Measurements from ENCODE around the gene IL18RAP. TPM values are rescaled to one million over a fixed set of nuclear protein-coding genes. Genes with fewer than 3 reads are reported as not detected.

IL18RAP gene
- total and polyA plus RNA-seq, 2 experiments from 2014 or later = not detected

DNA sequence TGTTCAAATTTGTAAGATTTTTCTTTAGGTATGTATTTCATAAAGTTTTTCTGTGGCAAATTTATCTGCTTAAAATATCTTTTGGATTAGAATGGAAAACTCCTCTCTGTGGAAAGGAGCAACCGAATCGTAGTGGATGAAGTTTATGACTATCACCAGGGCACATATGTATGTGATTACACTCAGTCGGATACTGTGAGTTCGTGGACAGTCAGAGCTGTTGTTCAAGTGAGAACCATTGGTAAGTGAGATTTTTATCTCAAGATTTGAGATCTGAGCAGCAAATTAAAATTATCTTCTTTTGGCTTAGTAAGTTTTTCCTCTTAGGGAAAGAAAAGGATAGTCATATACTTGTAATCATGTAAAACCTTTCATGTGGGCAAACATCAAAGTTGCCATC, 14.2 kb downstream of the IL18RAP start:
- no peaks in the 10 kb centered on the region for H3K36me3 Mint-ChIP-seq (ENCODE audit: low read depth)
- Histone ChIP-seq H3F3A (replicated peaks; ENCODE audit: low read depth) (no peaks in the 10 kb centered on the region), H3K4me1 (ENCODE audit: insufficient read depth) (no peaks in the 10 kb centered on the region), H4K20me1 (replicated peaks; ENCODE audit: insufficient read depth) (no peaks in the 10 kb centered on the region), H3K36me3 (ENCODE audit: insufficient read depth) (no peaks in the 10 kb centered on the region), H3K79me2 (replicated peaks; ENCODE audit: insufficient read depth) (no peaks in the 10 kb centered on the region), H3K27ac (ENCODE audit: low read depth) (no peak overlapping the region), H3K4me3 (no peak overlapping the region), H3K4me2 (no peak overlapping the region), H2AFZ (no peak overlapping the region), H3K27me3 (ENCODE audit: insufficient read depth) (no peaks in the 10 kb centered on the region), H3K9me2 (ENCODE audit: insufficient read depth) (0 out of 2 replicates have a peak, but pooled peaks cover 8% of the 10 kb centered on the region)
- TF ChIP-seq, protein P1, sequence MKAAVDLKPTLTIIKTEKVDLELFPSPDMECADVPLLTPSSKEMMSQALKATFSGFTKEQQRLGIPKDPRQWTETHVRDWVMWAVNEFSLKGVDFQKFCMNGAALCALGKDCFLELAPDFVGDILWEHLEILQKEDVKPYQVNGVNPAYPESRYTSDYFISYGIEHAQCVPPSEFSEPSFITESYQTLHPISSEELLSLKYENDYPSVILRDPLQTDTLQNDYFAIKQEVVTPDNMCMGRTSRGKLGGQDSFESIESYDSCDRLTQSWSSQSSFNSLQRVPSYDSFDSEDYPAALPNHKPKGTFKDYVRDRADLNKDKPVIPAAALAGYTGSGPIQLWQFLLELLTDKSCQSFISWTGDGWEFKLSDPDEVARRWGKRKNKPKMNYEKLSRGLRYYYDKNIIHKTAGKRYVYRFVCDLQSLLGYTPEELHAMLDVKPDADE (IDR thresholded peaks at IDR 0.05) = no peak
- TF ChIP-seq POLR2AphosphoS5 (IDR thresholded peaks at IDR 0.05; ENCODE audit: low read depth) (no peak), STAT1 (IDR thresholded peaks at IDR 0.05; ENCODE audit: unreplicated experiment) (no peak), EZH2phosphoT487 (IDR thresholded peaks at IDR 0.05; ENCODE audit: unreplicated experiment) (no peak), EZH2 (IDR thresholded peaks at IDR 0.05; ENCODE audit: low read depth, unreplicated experiment) (no peak), ZNF114 (CRISPR knock-in tag; IDR thresholded peaks at IDR 0.05) (no peak), ZNF331 (CRISPR knock-in tag; IDR thresholded peaks at IDR 0.05; ENCODE audit: low read depth) (no peak)
- TF ChIP-seq, protein P2, sequence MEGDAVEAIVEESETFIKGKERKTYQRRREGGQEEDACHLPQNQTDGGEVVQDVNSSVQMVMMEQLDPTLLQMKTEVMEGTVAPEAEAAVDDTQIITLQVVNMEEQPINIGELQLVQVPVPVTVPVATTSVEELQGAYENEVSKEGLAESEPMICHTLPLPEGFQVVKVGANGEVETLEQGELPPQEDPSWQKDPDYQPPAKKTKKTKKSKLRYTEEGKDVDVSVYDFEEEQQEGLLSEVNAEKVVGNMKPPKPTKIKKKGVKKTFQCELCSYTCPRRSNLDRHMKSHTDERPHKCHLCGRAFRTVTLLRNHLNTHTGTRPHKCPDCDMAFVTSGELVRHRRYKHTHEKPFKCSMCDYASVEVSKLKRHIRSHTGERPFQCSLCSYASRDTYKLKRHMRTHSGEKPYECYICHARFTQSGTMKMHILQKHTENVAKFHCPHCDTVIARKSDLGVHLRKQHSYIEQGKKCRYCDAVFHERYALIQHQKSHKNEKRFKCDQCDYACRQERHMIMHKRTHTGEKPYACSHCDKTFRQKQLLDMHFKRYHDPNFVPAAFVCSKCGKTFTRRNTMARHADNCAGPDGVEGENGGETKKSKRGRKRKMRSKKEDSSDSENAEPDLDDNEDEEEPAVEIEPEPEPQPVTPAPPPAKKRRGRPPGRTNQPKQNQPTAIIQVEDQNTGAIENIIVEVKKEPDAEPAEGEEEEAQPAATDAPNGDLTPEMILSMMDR (conservative IDR thresholded peaks at IDR 0.05; ENCODE audit: low read depth in 2 of 2) = no peak
- TF ChIP-seq, protein P3, sequence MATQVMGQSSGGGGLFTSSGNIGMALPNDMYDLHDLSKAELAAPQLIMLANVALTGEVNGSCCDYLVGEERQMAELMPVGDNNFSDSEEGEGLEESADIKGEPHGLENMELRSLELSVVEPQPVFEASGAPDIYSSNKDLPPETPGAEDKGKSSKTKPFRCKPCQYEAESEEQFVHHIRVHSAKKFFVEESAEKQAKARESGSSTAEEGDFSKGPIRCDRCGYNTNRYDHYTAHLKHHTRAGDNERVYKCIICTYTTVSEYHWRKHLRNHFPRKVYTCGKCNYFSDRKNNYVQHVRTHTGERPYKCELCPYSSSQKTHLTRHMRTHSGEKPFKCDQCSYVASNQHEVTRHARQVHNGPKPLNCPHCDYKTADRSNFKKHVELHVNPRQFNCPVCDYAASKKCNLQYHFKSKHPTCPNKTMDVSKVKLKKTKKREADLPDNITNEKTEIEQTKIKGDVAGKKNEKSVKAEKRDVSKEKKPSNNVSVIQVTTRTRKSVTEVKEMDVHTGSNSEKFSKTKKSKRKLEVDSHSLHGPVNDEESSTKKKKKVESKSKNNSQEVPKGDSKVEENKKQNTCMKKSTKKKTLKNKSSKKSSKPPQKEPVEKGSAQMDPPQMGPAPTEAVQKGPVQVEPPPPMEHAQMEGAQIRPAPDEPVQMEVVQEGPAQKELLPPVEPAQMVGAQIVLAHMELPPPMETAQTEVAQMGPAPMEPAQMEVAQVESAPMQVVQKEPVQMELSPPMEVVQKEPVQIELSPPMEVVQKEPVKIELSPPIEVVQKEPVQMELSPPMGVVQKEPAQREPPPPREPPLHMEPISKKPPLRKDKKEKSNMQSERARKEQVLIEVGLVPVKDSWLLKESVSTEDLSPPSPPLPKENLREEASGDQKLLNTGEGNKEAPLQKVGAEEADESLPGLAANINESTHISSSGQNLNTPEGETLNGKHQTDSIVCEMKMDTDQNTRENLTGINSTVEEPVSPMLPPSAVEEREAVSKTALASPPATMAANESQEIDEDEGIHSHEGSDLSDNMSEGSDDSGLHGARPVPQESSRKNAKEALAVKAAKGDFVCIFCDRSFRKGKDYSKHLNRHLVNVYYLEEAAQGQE (IDR thresholded peaks at IDR 0.05; ENCODE audit: unreplicated experiment) = no peak
- TF ChIP-seq, protein P4, sequence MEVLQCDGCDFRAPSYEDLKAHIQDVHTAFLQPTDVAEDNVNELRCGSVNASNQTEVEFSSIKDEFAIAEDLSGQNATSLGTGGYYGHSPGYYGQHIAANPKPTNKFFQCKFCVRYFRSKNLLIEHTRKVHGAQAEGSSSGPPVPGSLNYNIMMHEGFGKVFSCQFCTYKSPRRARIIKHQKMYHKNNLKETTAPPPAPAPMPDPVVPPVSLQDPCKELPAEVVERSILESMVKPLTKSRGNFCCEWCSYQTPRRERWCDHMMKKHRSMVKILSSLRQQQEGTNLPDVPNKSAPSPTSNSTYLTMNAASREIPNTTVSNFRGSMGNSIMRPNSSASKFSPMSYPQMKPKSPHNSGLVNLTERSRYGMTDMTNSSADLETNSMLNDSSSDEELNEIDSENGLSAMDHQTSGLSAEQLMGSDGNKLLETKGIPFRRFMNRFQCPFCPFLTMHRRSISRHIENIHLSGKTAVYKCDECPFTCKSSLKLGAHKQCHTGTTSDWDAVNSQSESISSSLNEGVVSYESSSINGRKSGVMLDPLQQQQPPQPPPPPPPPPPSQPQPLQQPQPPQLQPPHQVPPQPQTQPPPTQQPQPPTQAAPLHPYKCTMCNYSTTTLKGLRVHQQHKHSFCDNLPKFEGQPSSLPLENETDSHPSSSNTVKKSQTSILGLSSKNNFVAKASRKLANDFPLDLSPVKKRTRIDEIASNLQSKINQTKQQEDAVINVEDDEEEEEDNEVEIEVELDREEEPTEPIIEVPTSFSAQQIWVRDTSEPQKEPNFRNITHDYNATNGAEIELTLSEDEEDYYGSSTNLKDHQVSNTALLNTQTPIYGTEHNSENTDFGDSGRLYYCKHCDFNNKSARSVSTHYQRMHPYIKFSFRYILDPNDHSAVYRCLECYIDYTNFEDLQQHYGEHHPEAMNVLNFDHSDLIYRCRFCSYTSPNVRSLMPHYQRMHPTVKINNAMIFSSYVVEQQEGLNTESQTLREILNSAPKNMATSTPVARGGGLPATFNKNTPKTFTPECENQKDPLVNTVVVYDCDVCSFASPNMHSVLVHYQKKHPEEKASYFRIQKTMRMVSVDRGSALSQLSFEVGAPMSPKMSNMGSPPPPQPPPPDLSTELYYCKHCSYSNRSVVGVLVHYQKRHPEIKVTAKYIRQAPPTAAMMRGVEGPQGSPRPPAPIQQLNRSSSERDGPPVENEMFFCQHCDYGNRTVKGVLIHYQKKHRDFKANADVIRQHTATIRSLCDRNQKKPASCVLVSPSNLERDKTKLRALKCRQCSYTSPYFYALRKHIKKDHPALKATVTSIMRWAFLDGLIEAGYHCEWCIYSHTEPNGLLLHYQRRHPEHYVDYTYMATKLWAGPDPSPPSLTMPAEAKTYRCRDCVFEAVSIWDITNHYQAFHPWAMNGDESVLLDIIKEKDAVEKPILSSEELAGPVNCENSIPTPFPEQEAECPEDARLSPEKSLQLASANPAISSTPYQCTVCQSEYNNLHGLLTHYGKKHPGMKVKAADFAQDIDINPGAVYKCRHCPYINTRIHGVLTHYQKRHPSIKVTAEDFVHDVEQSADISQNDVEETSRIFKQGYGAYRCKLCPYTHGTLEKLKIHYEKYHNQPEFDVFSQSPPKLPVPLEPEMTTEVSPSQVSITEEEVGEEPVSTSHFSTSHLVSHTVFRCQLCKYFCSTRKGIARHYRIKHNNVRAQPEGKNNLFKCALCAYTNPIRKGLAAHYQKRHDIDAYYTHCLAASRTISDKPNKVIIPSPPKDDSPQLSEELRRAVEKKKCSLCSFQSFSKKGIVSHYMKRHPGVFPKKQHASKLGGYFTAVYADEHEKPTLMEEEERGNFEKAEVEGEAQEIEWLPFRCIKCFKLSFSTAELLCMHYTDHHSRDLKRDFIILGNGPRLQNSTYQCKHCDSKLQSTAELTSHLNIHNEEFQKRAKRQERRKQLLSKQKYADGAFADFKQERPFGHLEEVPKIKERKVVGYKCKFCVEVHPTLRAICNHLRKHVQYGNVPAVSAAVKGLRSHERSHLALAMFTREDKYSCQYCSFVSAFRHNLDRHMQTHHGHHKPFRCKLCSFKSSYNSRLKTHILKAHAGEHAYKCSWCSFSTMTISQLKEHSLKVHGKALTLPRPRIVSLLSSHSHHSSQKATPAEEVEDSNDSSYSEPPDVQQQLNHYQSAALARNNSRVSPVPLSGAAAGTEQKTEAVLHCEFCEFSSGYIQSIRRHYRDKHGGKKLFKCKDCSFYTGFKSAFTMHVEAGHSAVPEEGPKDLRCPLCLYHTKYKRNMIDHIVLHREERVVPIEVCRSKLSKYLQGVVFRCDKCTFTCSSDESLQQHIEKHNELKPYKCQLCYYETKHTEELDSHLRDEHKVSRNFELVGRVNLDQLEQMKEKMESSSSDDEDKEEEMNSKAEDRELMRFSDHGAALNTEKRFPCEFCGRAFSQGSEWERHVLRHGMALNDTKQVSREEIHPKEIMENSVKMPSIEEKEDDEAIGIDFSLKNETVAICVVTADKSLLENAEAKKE (CRISPR knock-in tag; IDR thresholded peaks at IDR 0.05) = no peak
- peaks cover 2% of the 10 kb centered on the region for H3K27me3 Mint-ChIP-seq (ENCODE audit: insufficient read depth, low read depth, poor library complexity)
- no peaks in the 10 kb centered on the region for H3K4me1 Mint-ChIP-seq
- no peak overlapping the region for H3K27ac Mint-ChIP-seq
- H3K4me3 Mint-ChIP-seq = no peak overlapping the region
- no peak for ATAC-seq
- DNase-seq (ENCODE audit: low spot score) = no peak
- no peaks in the 10 kb centered on the region for H3K9me3 Mint-ChIP-seq

Measured in GM23338 (cell line).